ENCODE results near the gene SPECC1L.

GRCh38 chr22:24451162-24451561 lies 180.5 kb downstream of the SPECC1L start:
- no peak for TF ChIP-seq POLR2AphosphoS5 (IDR thresholded peaks at IDR 0.05)
- TF ChIP-seq, protein P1, sequence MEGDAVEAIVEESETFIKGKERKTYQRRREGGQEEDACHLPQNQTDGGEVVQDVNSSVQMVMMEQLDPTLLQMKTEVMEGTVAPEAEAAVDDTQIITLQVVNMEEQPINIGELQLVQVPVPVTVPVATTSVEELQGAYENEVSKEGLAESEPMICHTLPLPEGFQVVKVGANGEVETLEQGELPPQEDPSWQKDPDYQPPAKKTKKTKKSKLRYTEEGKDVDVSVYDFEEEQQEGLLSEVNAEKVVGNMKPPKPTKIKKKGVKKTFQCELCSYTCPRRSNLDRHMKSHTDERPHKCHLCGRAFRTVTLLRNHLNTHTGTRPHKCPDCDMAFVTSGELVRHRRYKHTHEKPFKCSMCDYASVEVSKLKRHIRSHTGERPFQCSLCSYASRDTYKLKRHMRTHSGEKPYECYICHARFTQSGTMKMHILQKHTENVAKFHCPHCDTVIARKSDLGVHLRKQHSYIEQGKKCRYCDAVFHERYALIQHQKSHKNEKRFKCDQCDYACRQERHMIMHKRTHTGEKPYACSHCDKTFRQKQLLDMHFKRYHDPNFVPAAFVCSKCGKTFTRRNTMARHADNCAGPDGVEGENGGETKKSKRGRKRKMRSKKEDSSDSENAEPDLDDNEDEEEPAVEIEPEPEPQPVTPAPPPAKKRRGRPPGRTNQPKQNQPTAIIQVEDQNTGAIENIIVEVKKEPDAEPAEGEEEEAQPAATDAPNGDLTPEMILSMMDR (IDR thresholded peaks at IDR 0.05), result no peak
